Immature natural killer cell (primary cell): Measurements from ENCODE around the gene EBF4. TPM values are rescaled to one million over a fixed set of nuclear protein-coding genes. Genes with fewer than 3 reads are reported as not detected.

Experiments used
- DNase-seq, 3 donors: peaks; one replicate each; pipeline ENCODE4 v3.0.0; 2022; ENCODE audit warnings: mixed read lengths in 1 of 3
- H3K27ac Mint-ChIP-seq, 6 donors: one replicate each; pipeline ENCODE4 v1.8.0; 2020; ENCODE audit warnings: mixed read lengths in 6 of 6, mild to moderate bottlenecking in 5 of 6, inconsistent platforms in 4 of 6, moderate library complexity in 3 of 6
- H3K27me3 Mint-ChIP-seq, 3 donors: one replicate each; pipeline ENCODE4 v1.8.0; 2020 to 2021; ENCODE audit warnings: low read depth in 3 of 3, mild to moderate bottlenecking in 3 of 3, mixed read lengths in 3 of 3, moderate library complexity in 3 of 3, inconsistent platforms in 1 of 3
- H3K36me3 Mint-ChIP-seq, 3 donors: one replicate each; pipeline ENCODE4 v1.8.0; 2020; ENCODE audit warnings: mixed read lengths in 3 of 3, inconsistent platforms in 2 of 3, mild to moderate bottlenecking in 2 of 3
- H3K4me1 Mint-ChIP-seq, 2 donors: one replicate each; pipeline ENCODE4 v1.8.0; 2020; ENCODE audit warnings: inconsistent platforms in 2 of 2, mild to moderate bottlenecking in 2 of 2, mixed read lengths in 2 of 2, moderate library complexity in 1 of 2
- H3K4me3 Mint-ChIP-seq, 5 donors: one replicate each; pipeline ENCODE4 v1.8.0; 2020; ENCODE audit warnings: mild to moderate bottlenecking in 5 of 5, mixed read lengths in 5 of 5, inconsistent platforms in 3 of 5, moderate library complexity in 3 of 5
- H3K9me3 Mint-ChIP-seq, 6 donors: one replicate each; pipeline ENCODE4 v1.8.0; 2020; ENCODE audit warnings: mild to moderate bottlenecking in 6 of 6, mixed read lengths in 6 of 6, inconsistent platforms in 4 of 6, moderate library complexity in 3 of 6
- polyA plus RNA-seq, 3 donors: library from polyadenylated mRNA; unstranded; fragments of 300-500 nt; fragmentation: Illumina TruSeq; gene quantifications; one replicate each; pipeline ENCODE4 v1.2.3, GENCODE V29; 2021

Gene EBF4
- polyA plus RNA-seq, 3 donors from 2014 or later = 1.3 to 1.8 (median 1.7) TPM

DNA sequence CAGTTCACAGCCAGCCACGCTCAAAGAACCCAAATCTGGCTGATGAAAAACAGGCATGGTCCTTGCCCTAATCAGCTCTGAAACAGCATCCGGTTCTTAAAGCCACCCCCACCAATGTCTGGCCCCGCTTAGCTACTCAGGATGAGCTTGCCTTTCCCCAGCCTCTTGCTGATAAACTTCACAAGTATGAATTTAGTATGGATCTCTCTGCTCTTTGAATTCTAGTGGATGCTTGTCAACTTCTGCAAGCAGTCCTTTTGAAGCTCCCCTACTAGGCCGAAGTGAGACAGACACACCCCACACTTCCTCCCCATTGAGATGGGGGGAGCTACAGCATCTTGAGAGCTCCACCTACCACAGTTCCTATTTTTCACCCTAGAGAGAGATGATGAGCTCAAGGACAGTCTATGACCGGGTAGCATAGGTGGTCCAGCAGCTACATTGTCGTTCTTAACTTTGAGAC lies 36.7 kb downstream of the EBF4 start:
- Mint-ChIP-seq H3K9me3 (peaks cover 0 to 8% (median 4%) of the 10 kb centered on the region in 6 donors), H3K27me3 (peaks cover 0 to 2% (median 1%) of the 10 kb centered on the region in 3 donors), H3K4me3 (peak overlapping the region; percentile 61 to 78 (median 74)), H3K4me1 (peaks cover 29 to 31% of the 10 kb centered on the region in 2 donors), H3K27ac (peak overlapping the region; percentile 84 to 98 (median 96)), H3K36me3 (peaks cover 10 to 13% (median 12%) of the 10 kb centered on the region in 3 donors)
- peak; percentile 54 to 67 (median 57) for DNase-seq

DNA sequence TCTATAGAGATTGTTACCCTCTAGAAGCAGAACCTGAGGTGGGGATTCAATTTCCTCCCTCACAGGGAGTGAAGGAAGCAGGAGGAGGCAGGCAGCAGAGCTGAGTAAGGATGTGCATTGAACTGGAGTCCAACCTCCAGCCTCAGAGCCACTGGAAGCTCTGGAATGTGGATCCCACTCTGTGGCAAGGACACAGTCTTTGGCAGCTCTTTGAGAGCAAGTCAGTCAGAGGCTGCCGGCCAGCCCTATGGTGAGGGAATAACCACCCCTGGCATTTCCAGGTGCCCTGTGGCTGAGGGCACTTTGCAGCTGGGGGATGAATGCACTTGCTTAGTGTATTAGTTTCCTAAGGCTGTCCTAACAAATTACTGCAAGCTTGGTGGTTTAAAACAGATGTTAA lies 37.2 kb downstream of the EBF4 start:
- Mint-ChIP-seq H3K4me1 (peaks cover 31 to 33% of the 10 kb centered on the region in 2 donors), H3K36me3 (peaks cover 12 to 18% (median 13%) of the 10 kb centered on the region in 3 donors), H3K9me3 (peaks cover 0 to 8% (median 4%) of the 10 kb centered on the region in 6 donors), H3K27me3 (peaks cover 0 to 2% (median 1%) of the 10 kb centered on the region in 3 donors), H3K4me3 (peak overlapping the region; percentile 61 to 78 (median 74)), H3K27ac (peak overlapping the region; percentile 84 to 98 (median 96))
- no peak for DNase-seq

DNA sequence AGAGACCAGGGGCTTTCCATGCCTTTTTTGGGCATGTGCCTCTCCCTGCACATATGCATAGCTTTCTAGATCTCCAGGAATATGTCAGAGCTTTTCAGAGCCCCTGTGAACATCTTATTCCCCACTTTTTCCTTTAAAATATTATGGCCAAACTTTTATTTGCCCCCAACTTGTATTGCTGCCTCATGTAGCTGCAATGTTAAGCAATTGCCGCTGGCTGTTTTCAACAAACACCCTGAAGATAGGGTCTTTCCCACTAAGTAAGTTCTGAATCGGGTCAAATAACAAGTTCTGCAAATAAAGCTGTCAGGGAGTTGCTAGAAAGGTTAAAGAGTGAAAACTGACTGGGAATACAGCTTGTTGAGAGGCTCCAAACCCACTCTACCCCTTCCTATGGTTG lies 42.3 kb downstream of the EBF4 start:
- Mint-ChIP-seq H3K36me3 (peaks cover 12 to 19% (median 13%) of the 10 kb centered on the region in 3 donors), H3K9me3 (peaks cover 0 to 8% (median 4%) of the 10 kb centered on the region in 6 donors), H3K4me3 (no peak overlapping the region), H3K27me3 (peaks cover 0 to 2% (median 1%) of the 10 kb centered on the region in 3 donors), H3K27ac (peak overlapping the region in 1 of 6 donors; percentile 16), H3K4me1 (peaks cover 33 to 36% of the 10 kb centered on the region in 2 donors)
- DNase-seq = no peak

DNA sequence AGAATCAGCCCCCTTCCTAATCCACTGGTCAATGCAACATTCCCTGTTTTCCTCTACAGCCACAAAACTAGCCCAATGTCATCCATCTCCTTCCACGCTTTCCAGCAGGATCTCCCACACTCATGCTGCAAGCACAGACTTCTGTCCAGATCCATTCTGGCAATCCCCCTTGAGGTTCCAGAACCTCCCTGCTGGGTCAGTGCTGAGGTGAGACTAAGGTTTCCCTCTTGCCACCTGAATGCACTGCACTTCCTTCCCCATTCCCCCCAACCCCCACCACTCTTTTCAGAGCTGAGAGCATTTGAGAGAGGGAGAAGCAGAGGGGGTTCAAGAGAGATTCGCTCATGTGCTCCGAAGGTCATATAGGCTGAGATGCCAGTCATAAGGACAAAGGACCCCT lies 43.9 kb downstream of the EBF4 start:
- peaks cover 1 to 2% (median 2%) of the 10 kb centered on the region in 3 donors for H3K27me3 Mint-ChIP-seq
- no peak for DNase-seq
- peak overlapping the region in 3 of 6 donors; percentile 14 to 49 (median 38) for H3K27ac Mint-ChIP-seq
- peaks cover 39 to 42% of the 10 kb centered on the region in 2 donors for H3K4me1 Mint-ChIP-seq
- H3K4me3 Mint-ChIP-seq = peak overlapping the region in 1 of 5 donors; percentile 29
- peaks cover 12 to 19% (median 13%) of the 10 kb centered on the region in 3 donors for H3K36me3 Mint-ChIP-seq
- H3K9me3 Mint-ChIP-seq = peaks cover 0 to 8% (median 4%) of the 10 kb centered on the region in 6 donors

DNA sequence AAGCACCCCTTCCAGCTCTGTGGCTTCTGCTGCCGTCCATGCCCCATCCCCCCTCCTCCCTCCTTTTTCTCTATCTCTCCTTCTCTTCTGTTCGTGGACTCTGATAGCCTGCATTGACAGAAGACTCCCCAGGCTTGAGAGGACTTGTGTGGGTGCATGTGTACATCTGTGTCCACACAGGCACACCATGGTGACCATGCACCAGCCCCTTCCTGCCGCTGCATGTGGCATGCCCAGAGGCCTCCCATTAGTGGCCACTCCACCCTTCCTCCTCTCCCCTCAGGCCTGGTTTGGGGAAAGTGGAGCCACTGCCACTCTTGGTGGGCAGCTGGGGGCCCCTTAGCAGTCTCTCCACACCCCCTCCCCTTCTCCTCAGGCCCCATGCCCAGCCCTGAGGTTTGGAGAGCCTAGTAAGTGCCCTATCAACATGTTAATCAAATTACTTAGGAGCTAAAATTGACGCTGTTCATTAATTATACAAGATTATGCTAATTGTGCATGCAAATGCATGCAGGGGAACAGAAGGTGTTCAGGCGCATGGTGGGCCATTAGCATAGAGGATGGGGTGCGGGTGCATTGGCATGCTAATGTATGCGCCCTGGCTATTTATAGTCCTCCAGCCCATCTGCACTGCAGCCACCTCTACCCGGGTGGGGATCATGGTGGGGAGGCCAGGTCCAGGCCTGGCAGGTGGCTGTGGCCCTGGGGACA lies 45.9 kb downstream of the EBF4 start:
- no peak for DNase-seq
- peak overlapping the region in 4 of 5 donors; percentile 46 to 59 (median 48) for H3K4me3 Mint-ChIP-seq
- H3K27me3 Mint-ChIP-seq = peaks cover 3 to 10% (median 3%) of the 10 kb centered on the region in 3 donors
- H3K4me1 Mint-ChIP-seq = peaks cover 60 to 62% of the 10 kb centered on the region in 2 donors
- peaks cover 0 to 7% (median 4%) of the 10 kb centered on the region in 3 donors for H3K36me3 Mint-ChIP-seq
- H3K9me3 Mint-ChIP-seq = no peaks in the 10 kb centered on the region
- peak overlapping the region; percentile 76 to 93 (median 80) for H3K27ac Mint-ChIP-seq

DNA sequence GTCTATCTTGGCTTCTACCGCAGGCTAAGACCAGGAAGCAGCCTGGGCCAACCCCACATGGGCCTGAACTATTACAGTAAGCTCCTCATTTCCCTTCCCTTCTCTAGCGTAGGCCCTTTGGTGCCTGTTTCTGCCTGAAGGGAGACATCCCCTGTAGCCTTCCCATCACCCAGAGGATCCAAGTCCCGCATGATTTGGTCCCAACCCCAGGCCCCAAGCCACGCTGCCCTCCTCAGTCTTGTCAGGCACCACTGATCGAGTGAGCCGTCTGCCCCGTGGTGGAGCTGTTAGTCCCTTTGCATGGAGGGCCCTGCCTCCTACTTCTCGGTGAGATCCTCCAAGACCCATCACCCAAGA lies 46.4 kb downstream of the EBF4 start:
- Mint-ChIP-seq H3K4me1 (peaks cover 60 to 64% of the 10 kb centered on the region in 2 donors), H3K4me3 (peak overlapping the region in 1 of 5 donors; percentile 26), H3K36me3 (peaks cover 0 to 6% (median 3%) of the 10 kb centered on the region in 3 donors), H3K27me3 (peaks cover 3 to 10% (median 3%) of the 10 kb centered on the region in 3 donors), H3K9me3 (no peaks in the 10 kb centered on the region), H3K27ac (peak overlapping the region; percentile 55 to 88 (median 74))
- DNase-seq = no peak

DNA sequence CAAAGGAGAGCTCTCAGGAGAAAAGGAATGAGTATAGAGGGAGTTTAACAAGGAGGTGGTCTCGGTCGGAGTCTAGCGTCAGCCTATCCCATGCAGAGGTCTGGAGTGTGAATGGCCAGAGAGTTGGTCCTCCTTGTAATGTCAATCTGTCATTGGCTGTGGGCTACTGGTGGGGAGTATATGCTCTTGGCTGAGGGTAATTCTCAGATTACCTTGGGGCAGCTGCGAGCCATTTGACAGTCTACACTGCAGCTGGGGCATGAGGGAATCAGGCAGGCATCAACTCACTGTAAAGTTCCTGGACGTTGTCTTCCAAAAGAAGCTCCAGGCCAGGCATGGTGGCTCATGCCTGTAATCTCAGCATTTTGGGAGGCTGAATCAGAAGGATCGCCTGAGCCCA lies 48.1 kb downstream of the EBF4 start:
- no peaks in the 10 kb centered on the region for H3K9me3 Mint-ChIP-seq
- H3K4me3 Mint-ChIP-seq = peak overlapping the region; percentile 45 to 85 (median 73)
- no peak for DNase-seq
- peaks cover 66 to 67% of the 10 kb centered on the region in 2 donors for H3K4me1 Mint-ChIP-seq
- H3K27me3 Mint-ChIP-seq = peaks cover 3 to 10% (median 3%) of the 10 kb centered on the region in 3 donors
- no peaks in the 10 kb centered on the region for H3K36me3 Mint-ChIP-seq
- peak overlapping the region; percentile 93 to 100 (median 98) for H3K27ac Mint-ChIP-seq

DNA sequence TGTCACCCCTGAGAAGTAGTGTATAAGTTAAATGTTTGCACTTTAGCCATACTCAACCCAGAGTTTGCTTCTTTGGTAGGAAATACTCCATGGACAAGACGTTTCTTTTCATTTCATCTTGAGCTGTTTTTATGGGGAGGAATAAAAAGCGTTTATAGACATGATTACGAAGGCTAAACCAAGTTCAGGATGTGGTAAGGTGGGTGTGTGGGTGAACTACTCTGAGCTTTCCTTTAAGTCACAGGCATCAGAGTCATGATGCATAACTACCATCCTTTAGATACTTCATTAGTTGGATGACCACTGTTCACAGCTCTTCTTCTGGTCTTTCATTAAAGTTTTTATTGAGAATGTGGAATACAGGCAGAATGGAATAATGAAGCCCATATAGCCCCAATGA lies 48.9 kb downstream of the EBF4 start:
- H3K4me3 Mint-ChIP-seq = peak overlapping the region; percentile 68 to 95 (median 80)
- H3K27ac Mint-ChIP-seq = peak overlapping the region; percentile 93 to 100 (median 98)
- no peaks in the 10 kb centered on the region for H3K36me3 Mint-ChIP-seq
- H3K4me1 Mint-ChIP-seq = peaks cover 71 to 72% of the 10 kb centered on the region in 2 donors
- H3K27me3 Mint-ChIP-seq = peaks cover 3 to 10% (median 3%) of the 10 kb centered on the region in 3 donors
- no peaks in the 10 kb centered on the region for H3K9me3 Mint-ChIP-seq
- DNase-seq = peak; percentile 76 to 78 (median 77)

DNA sequence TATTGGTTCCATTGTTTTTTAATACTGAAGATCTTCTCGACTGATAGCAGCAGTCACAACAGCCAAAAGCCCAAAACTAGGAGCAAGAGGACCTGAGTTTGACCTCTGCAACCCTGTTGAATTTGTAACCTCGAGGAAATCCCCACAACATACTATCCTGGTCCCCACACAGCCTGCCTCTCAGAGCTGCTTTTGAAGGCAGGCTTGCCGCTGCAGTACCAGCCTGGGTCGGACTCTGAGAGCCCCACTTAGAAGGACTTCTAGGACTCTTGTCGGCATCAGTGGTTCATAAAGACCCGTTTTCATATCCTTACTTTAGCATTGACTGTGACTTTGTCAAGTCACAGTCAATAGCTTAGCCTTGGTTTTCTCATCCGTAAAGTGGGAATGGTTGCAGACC lies 49.3 kb downstream of the EBF4 start:
- Mint-ChIP-seq H3K9me3 (no peaks in the 10 kb centered on the region), H3K4me1 (peaks cover 71 to 72% of the 10 kb centered on the region in 2 donors), H3K27ac (peak overlapping the region; percentile 93 to 100 (median 98)), H3K4me3 (peak overlapping the region; percentile 68 to 95 (median 80)), H3K36me3 (no peaks in the 10 kb centered on the region), H3K27me3 (peaks cover 3 to 10% (median 3%) of the 10 kb centered on the region in 3 donors)
- DNase-seq = no peak

DNA sequence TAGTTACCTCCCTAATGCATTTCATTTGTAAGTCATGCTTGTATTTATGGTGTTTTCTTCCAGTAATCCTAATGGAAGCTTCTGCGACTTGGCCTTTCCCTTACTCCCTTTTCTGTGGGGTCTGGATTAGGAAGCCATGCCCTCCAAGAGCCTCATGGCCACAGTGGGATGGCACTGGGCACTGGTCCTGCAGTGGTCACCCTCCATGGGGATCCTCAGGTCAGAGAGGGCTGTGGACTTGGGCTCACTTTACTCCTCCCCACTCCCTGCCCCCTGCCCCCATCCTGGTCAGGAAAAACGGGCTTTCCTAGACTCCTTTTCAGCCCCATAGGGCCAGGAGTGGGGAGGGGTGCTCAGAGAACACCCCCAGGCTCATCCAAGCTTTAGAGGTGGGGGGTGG lies 49.9 kb downstream of the EBF4 start:
- Mint-ChIP-seq H3K4me1 (peaks cover 71% of the 10 kb centered on the region in 2 donors), H3K27me3 (peaks cover 3 to 10% (median 3%) of the 10 kb centered on the region in 3 donors), H3K4me3 (peak overlapping the region; percentile 68 to 95 (median 80)), H3K9me3 (no peaks in the 10 kb centered on the region), H3K36me3 (no peaks in the 10 kb centered on the region), H3K27ac (peak overlapping the region; percentile 93 to 100 (median 98))
- DNase-seq = no peak

DNA sequence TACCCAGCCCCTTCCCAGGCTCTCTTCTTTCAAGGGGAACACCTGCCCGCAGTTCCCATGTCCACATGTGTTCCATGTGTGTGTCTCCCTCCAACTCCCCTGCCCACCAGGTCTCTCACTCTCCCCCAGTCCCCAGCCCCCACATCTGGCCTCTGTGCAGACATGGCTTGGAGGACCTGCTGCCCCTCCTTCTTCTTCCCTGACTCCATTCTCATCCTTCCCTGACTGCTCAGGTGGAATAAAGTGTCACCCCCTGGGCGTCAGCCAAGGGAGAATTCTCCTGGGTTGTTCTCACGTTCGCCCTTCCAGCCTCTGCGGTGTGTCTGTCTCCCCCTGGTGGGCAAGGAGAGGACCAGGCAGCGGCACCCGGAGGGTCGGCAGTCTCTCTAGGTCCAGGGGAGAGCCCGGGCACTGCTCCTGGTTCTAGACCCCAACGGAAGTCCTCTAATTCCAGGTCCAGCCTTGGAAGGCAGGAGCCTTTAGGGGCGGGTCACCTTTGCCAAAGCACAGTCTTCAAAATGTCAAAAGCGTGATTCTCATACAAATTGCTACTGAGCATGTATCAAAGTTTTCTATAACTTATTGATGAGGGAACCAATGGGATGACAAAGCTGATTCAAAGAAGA lies 50.5 kb downstream of the EBF4 start:
- peaks cover 66 to 67% of the 10 kb centered on the region in 2 donors for H3K4me1 Mint-ChIP-seq
- H3K36me3 Mint-ChIP-seq = no peaks in the 10 kb centered on the region
- DNase-seq = peak; percentile 77 to 80 (median 79)
- H3K27me3 Mint-ChIP-seq = peaks cover 3 to 10% (median 3%) of the 10 kb centered on the region in 3 donors
- H3K4me3 Mint-ChIP-seq = peak overlapping the region; percentile 68 to 95 (median 80)
- H3K27ac Mint-ChIP-seq = peak overlapping the region; percentile 93 to 100 (median 98)
- H3K9me3 Mint-ChIP-seq = no peaks in the 10 kb centered on the region

DNA sequence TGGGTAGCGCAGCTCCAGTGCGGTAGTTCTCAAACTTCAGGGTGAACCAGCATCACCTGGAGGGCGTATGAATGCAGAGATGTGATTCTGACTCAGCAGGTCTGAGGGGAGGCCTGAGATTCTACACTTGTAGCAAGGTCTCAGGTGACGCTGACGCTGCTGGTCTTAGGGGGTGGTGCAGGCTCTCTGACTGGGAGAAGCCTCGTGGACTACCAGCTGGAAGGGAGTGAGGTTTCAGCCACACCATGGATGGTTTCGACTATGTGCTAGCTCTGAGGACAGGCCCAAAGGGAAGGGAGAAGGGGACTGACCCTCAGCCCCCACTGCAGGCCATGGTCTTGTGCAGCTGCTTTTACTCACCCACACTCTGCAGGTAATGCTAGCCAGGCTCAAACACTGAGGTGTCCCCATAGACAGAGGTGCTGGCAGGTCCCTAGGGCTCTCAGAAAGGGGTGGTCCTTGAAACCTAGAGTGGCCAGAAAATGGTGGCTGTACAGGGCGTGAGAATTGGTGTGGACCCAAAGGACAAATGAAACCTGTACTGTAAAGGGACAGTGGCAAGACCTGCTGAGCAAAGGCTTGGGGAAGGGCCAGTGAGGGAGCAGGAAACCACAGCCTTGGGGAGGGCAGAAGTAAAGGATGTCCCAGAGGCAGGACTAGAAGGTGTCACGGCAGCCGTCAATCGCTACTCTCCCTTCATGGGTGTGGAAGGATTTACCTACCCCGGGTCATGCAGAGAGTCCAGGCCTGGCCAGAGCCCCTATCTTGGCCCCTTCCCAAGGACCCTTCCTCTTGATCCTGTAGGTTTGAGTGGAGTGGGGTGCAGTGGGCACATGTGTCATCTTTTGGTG lies 52.7 kb downstream of the EBF4 start:
- peaks cover 3 to 10% (median 3%) of the 10 kb centered on the region in 3 donors for H3K27me3 Mint-ChIP-seq
- DNase-seq = no peak
- H3K9me3 Mint-ChIP-seq = no peaks in the 10 kb centered on the region
- H3K4me3 Mint-ChIP-seq = no peak overlapping the region
- peaks cover 46 to 50% of the 10 kb centered on the region in 2 donors for H3K4me1 Mint-ChIP-seq
- H3K36me3 Mint-ChIP-seq = no peaks in the 10 kb centered on the region
- peak overlapping the region in 4 of 6 donors; percentile 45 to 73 (median 60) for H3K27ac Mint-ChIP-seq
